Osteocyte (in vitro differentiated cells): ENCODE data around the gene LCN9. TPM values are rescaled to one million over a fixed set of nuclear protein-coding genes. Genes with fewer than 3 reads are reported as not detected.

Source experiments
- DNase-seq: peaks from one replicate; pipeline ENCODE4 v3.0.0; 2021; ENCODE audit warnings: mixed read lengths; ENCODE audit not compliant: unreplicated experiment; ENCODE audit errors: extremely low spot score
- H3K27ac Mint-ChIP-seq: one replicate; pipeline ENCODE4 v1.8.0; 2021; ENCODE audit warnings: mild to moderate bottlenecking, mixed read lengths; ENCODE audit not compliant: unreplicated experiment
- H3K27me3 Mint-ChIP-seq: one replicate; pipeline ENCODE4 v1.8.0; 2021; ENCODE audit warnings: mixed read lengths; ENCODE audit not compliant: unreplicated experiment
- H3K36me3 Mint-ChIP-seq: one replicate; pipeline ENCODE4 v1.8.0; 2021; ENCODE audit warnings: mixed read lengths; ENCODE audit not compliant: unreplicated experiment
- H3K4me1 Mint-ChIP-seq: one replicate; pipeline ENCODE4 v1.8.0; 2021; ENCODE audit warnings: mixed read lengths; ENCODE audit not compliant: unreplicated experiment
- H3K4me3 Mint-ChIP-seq: one replicate; pipeline ENCODE4 v1.8.0; 2021; ENCODE audit warnings: mild to moderate bottlenecking, moderate library complexity, mixed read lengths; ENCODE audit not compliant: unreplicated experiment
- H3K9me3 Mint-ChIP-seq: one replicate; pipeline ENCODE4 v1.8.0; 2021; ENCODE audit warnings: mixed read lengths; ENCODE audit not compliant: unreplicated experiment
- CTCF ChIP-seq: fragments of 200-600 bp; sonication (generic); IDR thresholded peaks from 2 replicates; pipeline ENCODE4 v1.5.0; 2021; ENCODE audit warnings: antibody characterized with exemption, mild to moderate bottlenecking, moderate library complexity
- total RNA-seq: library from RNA; stranded (reverse); gene quantifications from 2 replicates; pipeline ENCODE4 v1.2.1, GENCODE V29; 2021

Gene LCN9
- total RNA-seq, 1 donor from 2014 or later, result not detected

DNA sequence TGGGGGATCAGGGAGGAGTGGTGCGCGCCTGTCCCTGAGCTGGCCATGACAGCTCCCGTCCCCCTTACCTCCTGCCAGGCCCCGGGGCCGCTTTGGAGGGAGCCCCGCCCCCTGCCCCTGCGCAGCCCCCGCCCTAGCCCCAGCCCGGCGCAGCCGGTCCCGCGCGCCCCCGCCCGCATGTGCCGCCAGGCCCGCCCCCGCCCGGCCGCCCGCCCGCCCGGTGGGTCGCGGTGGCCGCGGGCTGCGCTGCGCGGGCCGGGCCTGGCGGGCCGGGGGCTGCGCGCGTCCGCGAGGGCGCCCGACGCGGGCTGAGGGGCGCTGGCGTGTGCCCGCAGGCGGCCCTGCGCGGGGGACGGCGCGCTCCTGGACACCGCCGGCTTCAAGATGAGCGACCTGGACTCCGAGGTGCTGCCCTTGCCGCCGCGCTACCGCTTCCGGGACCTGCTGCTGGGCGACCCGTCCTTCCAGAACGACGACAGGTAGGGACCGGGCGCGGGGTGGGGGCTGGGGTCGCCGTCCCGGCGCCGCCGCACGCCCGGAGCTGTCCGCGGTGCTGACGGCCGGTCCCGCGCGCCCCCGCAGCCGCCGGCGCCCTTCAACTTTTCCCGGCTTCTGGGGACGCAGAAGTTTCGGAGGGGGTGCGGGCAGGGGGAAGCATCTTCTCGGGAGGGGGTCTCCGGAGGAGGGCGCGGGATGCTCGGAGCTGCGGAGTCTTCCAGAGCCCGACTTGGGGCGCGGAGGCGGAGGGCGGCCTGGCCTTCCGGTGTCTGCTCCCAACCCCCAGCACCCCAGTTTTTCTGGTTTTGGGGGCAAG, 51.3 kb downstream of the LCN9 start:
- H3K27me3 Mint-ChIP-seq, result peaks cover 31% of the 10 kb centered on the region
- no peak for DNase-seq
- TF ChIP-seq CTCF, result no peak
- no peaks in the 10 kb centered on the region for H3K9me3 Mint-ChIP-seq
- H3K36me3 Mint-ChIP-seq, result no peaks in the 10 kb centered on the region
- H3K27ac Mint-ChIP-seq, result no peak overlapping the region
- no peak overlapping the region for H3K4me3 Mint-ChIP-seq
- H3K4me1 Mint-ChIP-seq, result no peaks in the 10 kb centered on the region

GRCh38 chr9:135715056-135715595, 52.0 kb downstream of the LCN9 start:
- TF ChIP-seq CTCF, result no peak
- no peak overlapping the region for H3K27ac Mint-ChIP-seq
- H3K27me3 Mint-ChIP-seq, result peaks cover 24% of the 10 kb centered on the region
- H3K4me3 Mint-ChIP-seq, result no peak overlapping the region
- H3K36me3 Mint-ChIP-seq, result no peaks in the 10 kb centered on the region
- no peak for DNase-seq
- no peaks in the 10 kb centered on the region for H3K9me3 Mint-ChIP-seq
- H3K4me1 Mint-ChIP-seq, result no peaks in the 10 kb centered on the region

- Mint-ChIP-seq H3K9me3 (no peaks in the 10 kb centered on the region), H3K27ac (no peak overlapping the region), H3K27me3 (peaks cover 24% of the 10 kb centered on the region), H3K4me3 (no peak overlapping the region), H3K36me3 (no peaks in the 10 kb centered on the region), H3K4me1 (no peaks in the 10 kb centered on the region)
- TF ChIP-seq CTCF, result no peak
- no peak for DNase-seq
Measured at GRCh38 chr9:135716045-135716444, 52.9 kb downstream of the LCN9 start.

Other genes starting within 250 kb of the LCN9 start
- 19.5 and 21.1 TPM in 2 replicates for gene PPP1R26, start 183.5 kb upstream of the LCN9 start, total RNA-seq
- gene MRPS2, start 162.6 kb upstream of the LCN9 start, total RNA-seq, result 33.4 and 35.6 TPM in 2 replicates
- not detected in 2 replicates for gene LCN1, start 141.9 kb upstream of the LCN9 start, total RNA-seq
- not detected in 2 replicates for gene OBP2A, start 117.2 kb upstream of the LCN9 start, total RNA-seq
- gene PAEP, start 101.6 kb upstream of the LCN9 start, total RNA-seq, result not detected in 2 replicates
- not detected in 2 replicates for gene GLT6D1, start 23.8 kb upstream of the LCN9 start, total RNA-seq
- gene SOHLH1, start 36.2 kb downstream of the LCN9 start, total RNA-seq, result not detected in 2 replicates
- not detected in 2 replicates for gene KCNT1, start 38.9 kb downstream of the LCN9 start, total RNA-seq
- 34.4 and 37.1 TPM in 2 replicates for gene CAMSAP1, start 244.2 kb downstream of the LCN9 start, total RNA-seq